ENCODE measurements around the gene DMPK. TPM values are rescaled to one million over a fixed set of nuclear protein-coding genes. Genes with fewer than 3 reads are reported as not detected.
"Not testable (repeated sequence)": the region's sequence is repeated elsewhere in the genome, so short reads cannot be mapped to it uniquely, and the experiment has no call there.

DMPK gene
- total RNA-seq, 1 donor from 2014 or later, result 29.0 TPM

DNA sequence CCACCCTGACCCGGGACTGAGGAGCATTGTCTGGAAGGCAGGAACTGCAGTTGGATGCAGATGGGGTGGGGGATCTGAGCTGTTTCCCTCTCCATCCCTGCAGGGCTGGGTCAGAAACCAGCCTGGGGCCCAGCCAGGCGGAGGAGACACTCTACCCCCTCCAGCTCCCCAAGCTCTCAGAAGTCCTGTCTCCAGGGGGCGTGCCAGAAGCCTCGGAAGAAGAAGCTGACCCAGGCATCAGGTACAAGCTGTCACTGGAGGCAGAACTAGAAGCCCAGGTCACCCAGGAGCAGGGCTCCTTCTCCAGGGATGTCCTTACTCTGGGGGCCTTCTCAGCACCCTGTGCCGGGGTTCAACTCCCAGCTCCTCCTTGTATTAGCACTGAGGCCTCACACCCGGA, 28.7 kb downstream of the DMPK start:
- intact Hi-C loops (cut with DNase I), result no loop called here
- Histone ChIP-seq H3K9me3 (no peaks in the 10 kb centered on the region), H3K4me1 (no peaks in the 10 kb centered on the region), H3K27ac (no peak overlapping the region), H3K4me3 (no peak overlapping the region), H3K36me3 (no peaks in the 10 kb centered on the region), H3K27me3 (no peaks in the 10 kb centered on the region)
- TF ChIP-seq, protein P1, sequence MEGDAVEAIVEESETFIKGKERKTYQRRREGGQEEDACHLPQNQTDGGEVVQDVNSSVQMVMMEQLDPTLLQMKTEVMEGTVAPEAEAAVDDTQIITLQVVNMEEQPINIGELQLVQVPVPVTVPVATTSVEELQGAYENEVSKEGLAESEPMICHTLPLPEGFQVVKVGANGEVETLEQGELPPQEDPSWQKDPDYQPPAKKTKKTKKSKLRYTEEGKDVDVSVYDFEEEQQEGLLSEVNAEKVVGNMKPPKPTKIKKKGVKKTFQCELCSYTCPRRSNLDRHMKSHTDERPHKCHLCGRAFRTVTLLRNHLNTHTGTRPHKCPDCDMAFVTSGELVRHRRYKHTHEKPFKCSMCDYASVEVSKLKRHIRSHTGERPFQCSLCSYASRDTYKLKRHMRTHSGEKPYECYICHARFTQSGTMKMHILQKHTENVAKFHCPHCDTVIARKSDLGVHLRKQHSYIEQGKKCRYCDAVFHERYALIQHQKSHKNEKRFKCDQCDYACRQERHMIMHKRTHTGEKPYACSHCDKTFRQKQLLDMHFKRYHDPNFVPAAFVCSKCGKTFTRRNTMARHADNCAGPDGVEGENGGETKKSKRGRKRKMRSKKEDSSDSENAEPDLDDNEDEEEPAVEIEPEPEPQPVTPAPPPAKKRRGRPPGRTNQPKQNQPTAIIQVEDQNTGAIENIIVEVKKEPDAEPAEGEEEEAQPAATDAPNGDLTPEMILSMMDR (IDR thresholded peaks at IDR 0.05), result no peak
- TF ChIP-seq POLR2A (IDR thresholded peaks at IDR 0.05) (no peak), POLR2AphosphoS5 (IDR thresholded peaks at IDR 0.05; ENCODE audit: insufficient read depth in 1 of 2, low read depth in 1 of 2) (no peak)
- DNase-seq (ENCODE audit: extremely low spot score in 2 of 2), result no peak

DNA sequence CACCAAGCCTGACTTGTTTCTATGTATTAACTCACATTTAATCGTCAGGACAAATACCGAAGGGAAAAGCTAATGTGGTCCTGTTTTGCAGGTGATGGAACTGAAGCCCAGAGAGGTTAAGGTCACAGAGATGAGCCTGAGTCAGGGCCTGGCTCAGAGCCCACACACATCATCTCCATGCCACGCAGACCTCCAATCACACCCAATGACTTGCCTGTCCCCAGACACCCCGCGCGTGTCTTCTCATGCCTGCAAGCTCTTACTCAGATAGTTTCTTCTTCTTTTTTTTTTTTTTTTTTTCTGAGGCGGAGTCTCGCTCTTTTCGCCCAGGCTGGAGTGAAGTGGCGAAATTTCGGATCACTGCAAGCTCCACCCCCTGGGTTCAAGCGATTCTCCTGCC, 29.7 kb downstream of the DMPK start:
- Histone ChIP-seq H3K9me3 (no peaks in the 10 kb centered on the region), H3K36me3 (no peaks in the 10 kb centered on the region), H3K27me3 (no peaks in the 10 kb centered on the region), H3K4me1 (no peaks in the 10 kb centered on the region), H3K4me3 (no peak overlapping the region), H3K27ac (no peak overlapping the region)
- intact Hi-C loops (cut with DNase I), result no loop called here
- TF ChIP-seq POLR2AphosphoS5 (IDR thresholded peaks at IDR 0.05; ENCODE audit: insufficient read depth in 1 of 2, low read depth in 1 of 2), result no peak
- TF ChIP-seq, protein P1 (IDR thresholded peaks at IDR 0.05), result no peak
- TF ChIP-seq POLR2A (IDR thresholded peaks at IDR 0.05), result no peak
- no peak for DNase-seq (ENCODE audit: extremely low spot score in 2 of 2)

DNA sequence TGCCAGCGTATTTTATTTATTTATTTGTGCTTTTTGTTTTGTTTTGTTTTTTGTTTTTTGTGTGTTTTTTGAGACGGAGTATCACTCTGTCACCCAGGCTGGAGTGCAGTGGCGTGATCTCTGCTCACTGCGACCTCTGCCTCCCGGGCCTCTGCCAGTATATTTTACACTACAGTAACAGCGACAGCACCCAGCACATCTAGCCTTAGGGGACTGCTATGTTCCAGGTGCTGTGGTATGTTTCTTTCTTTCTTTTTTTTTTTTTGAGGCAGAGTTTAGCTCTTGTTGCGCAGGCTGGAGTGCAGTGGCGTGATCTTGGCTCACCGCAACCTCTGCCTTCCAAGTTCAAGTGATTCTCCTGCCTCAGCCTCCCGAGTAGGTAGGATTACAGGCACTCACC, 30.8 kb downstream of the DMPK start:
- intact Hi-C loops (cut with DNase I); H3K9me3 ChIP-seq; H3K4me3 ChIP-seq; H3K4me1 ChIP-seq; H3K36me3 ChIP-seq; DNase-seq (ENCODE audit: extremely low spot score in 2 of 2); H3K27ac ChIP-seq; H3K27me3 ChIP-seq: not testable (repeated sequence)

DNA sequence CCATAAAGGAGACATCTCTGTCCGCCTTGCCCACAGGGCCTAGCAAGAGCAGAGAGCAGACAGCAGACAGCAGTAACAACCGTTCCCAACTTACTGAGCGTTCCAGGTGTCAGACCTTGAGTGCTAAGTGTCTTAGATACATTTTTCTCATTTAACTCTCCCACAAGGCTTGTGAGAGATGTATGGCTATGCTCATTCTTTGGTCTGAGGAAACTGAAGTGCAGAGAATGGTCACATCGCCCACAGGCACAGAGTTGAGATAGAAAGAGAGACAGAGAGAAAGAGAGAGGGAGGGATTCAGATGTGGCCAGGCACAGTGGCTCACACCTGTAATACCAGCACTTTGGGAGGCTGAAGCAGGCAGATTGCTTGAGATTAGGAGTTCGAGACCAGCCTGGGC, 34.8 kb downstream of the DMPK start:
- no peaks in the 10 kb centered on the region for H3K36me3 ChIP-seq
- no peaks in the 10 kb centered on the region for H3K4me1 ChIP-seq
- intact Hi-C loops (cut with DNase I), result no loop called here
- no peaks in the 10 kb centered on the region for H3K27me3 ChIP-seq
- H3K27ac ChIP-seq, result no peak overlapping the region
- TF ChIP-seq POLR2A (IDR thresholded peaks at IDR 0.05), result no peak
- TF ChIP-seq POLR2AphosphoS5 (IDR thresholded peaks at IDR 0.05; ENCODE audit: insufficient read depth in 1 of 2, low read depth in 1 of 2), result no peak
- TF ChIP-seq, protein P1 (IDR thresholded peaks at IDR 0.05), result no peak
- no peak overlapping the region for H3K4me3 ChIP-seq
- no peaks in the 10 kb centered on the region for H3K9me3 ChIP-seq
- no peak for DNase-seq (ENCODE audit: extremely low spot score in 2 of 2)

DNA sequence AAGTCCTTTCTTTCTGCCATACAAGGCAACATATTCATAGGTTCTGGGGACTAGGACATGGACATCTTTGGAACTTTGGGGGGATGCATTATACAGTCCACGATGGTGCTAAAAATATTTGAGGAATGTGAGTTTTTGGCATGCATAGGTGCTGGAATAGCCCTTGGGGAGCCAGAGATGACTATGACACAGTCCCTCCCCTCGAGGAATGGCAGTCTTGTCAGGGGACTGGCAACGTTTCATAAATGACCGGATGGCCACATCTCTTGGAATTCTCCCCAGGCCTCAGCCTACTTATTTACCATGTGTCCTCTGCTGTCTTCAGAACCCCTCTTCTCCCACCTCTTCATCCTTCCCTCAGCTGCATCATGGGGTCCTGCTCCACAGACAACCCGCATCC, 35.4 kb downstream of the DMPK start:
- no peak for DNase-seq (ENCODE audit: extremely low spot score in 2 of 2)

More for the DNA sequence above, 35.4 kb downstream of the DMPK start:
- Histone ChIP-seq H3K27ac (no peak overlapping the region), H3K4me3 (no peak overlapping the region), H3K27me3 (no peaks in the 10 kb centered on the region), H3K4me1 (no peaks in the 10 kb centered on the region), H3K36me3 (no peaks in the 10 kb centered on the region), H3K9me3 (no peaks in the 10 kb centered on the region)
- intact Hi-C loops (cut with DNase I), result no loop called here
- no peak for TF ChIP-seq POLR2A (IDR thresholded peaks at IDR 0.05)
- no peak for TF ChIP-seq POLR2AphosphoS5 (IDR thresholded peaks at IDR 0.05; ENCODE audit: insufficient read depth in 1 of 2, low read depth in 1 of 2)
- TF ChIP-seq, protein P1 (IDR thresholded peaks at IDR 0.05), result no peak
